A549 (cell line): ENCODE measurements around the gene LSM3. TPM values are rescaled to one million over a fixed set of nuclear protein-coding genes. Genes with fewer than 3 reads are reported as not detected.

Experiments used
- ATAC-seq, 2 experiments: fragments of 200-7000 bp in 1 of 2; fragments of >200 bp in 1 of 2; cut with Nextera tagmentation in 1 of 2; cut with Tn5 transposase in 1 of 2; 3 replicates each; pipeline versions ENCODE4 v1.8.0 to v1.9.1; 2018 to 2020; ENCODE audit warnings: mild to moderate bottlenecking in 1 of 2, moderate library complexity in 1 of 2
- CTCF ChIA-PET: fragments of 300-600 bp; sonication (Branson Sonifier 250); formaldehyde crosslinking; extraction: SDS; loops from one replicate; lab custom pipeline; 2021; ENCODE audit warnings: antibody characterized with exemption, inconsistent platforms; lab: Yijun Ruan, JAX
- POLR2A ChIA-PET: fragments of 350-600 bp; formaldehyde crosslinking; extraction: SDS; loops from one replicate; lab custom pipeline; 2021; ENCODE audit warnings: antibody characterized with exemption, inconsistent platforms; lab: Yijun Ruan, JAX
- DNase-seq, 2 experiments: peaks; one replicate each; pipeline versions ENCODE4 v3.0.0 to v3.0.0-alpha.2; 2011 to 2016; ENCODE audit warnings: low read depth in 1 of 2, low spot score in 1 of 2
- FAIRE-seq: peaks from 2 replicates; lab custom pipeline; 2011; peaks lifted over from hg19 to GRCh38; lab: Jason Lieb, UNC
- H3K27ac ChIP-seq, 2 experiments: fragments of >200 bp; sonication (Bioruptor Twin); formaldehyde crosslinking; 3 replicates each; pipeline ENCODE4 v1.5.1; 2016 to 2017
- H3K4me1 ChIP-seq: fragments of >200 bp; sonication (Bioruptor Twin); formaldehyde crosslinking; 3 replicates; pipeline ENCODE4 v1.6.1; 2016
- H3K4me2 ChIP-seq: fragments of >200 bp; sonication (Bioruptor Twin); formaldehyde crosslinking; 3 replicates; pipeline ENCODE4 v1.6.1; 2016
- H3K4me3 ChIP-seq: fragments of >200 bp; sonication (Bioruptor Twin); formaldehyde crosslinking; 3 replicates; pipeline ENCODE4 v1.5.1; 2016
- H3K9me3 ChIP-seq: fragments of >200 bp; sonication (Bioruptor Twin); formaldehyde crosslinking; 3 replicates; pipeline ENCODE4 v1.6.1; 2016
- CBX8 ChIP-seq: fragments of 200-600 bp; sonication (generic); IDR thresholded peaks from 2 replicates; pipeline ENCODE4 v1.6.1; 2016
- CHD2 ChIP-seq: fragments of 150-350 bp; IDR thresholded peaks from 2 replicates; pipeline ENCODE4 v1.6.1; 2014; ENCODE audit warnings: low read length; ENCODE audit not compliant: partially characterized antibody
- CHD4 ChIP-seq: fragments of 200-600 bp; sonication (generic); IDR thresholded peaks from 2 replicates; pipeline ENCODE4 v1.6.1; 2016; ENCODE audit warnings: antibody characterized with exemption, mild to moderate bottlenecking, borderline replicate concordance
- EHF ChIP-seq: fragments of 250-450 bp; sonication (Bioruptor Pico); IDR thresholded peaks from 2 replicates; pipeline ENCODE4 v1.5.0; 2020; ENCODE audit warnings: mild to moderate bottlenecking
- EHMT2 ChIP-seq: fragments of 200-600 bp; sonication (generic); IDR thresholded peaks from 2 replicates; pipeline ENCODE4 v1.6.1; 2016; ENCODE audit warnings: antibody characterized with exemption, low read depth, mild to moderate bottlenecking, moderate library complexity
- EP300 ChIP-seq, 2 experiments: fragments of >200 bp; sonication (Bioruptor Twin); formaldehyde crosslinking; IDR thresholded peaks; 2 replicates in 1 of 2; 3 replicates in 1 of 2; pipeline ENCODE4 v1.6.1; 2016 to 2017
- FOXS1 ChIP-seq: fragments of 250-450 bp; sonication (Bioruptor Pico); IDR thresholded peaks from 2 replicates; pipeline ENCODE4 v1.5.0; 2020; ENCODE audit warnings: mild to moderate bottlenecking, moderate library complexity
- JUNB ChIP-seq: fragments of >200 bp; sonication (Bioruptor Twin); formaldehyde crosslinking; IDR thresholded peaks from 2 replicates; pipeline ENCODE4 v1.6.1; 2016
- KDM1A ChIP-seq: fragments of 200-600 bp; sonication (generic); IDR thresholded peaks from 2 replicates; pipeline ENCODE4 v1.6.1; 2016; ENCODE audit warnings: low read depth, mild to moderate bottlenecking
- MAZ ChIP-seq: fragments of 150-350 bp; IDR thresholded peaks from 2 replicates; pipeline ENCODE4 v1.6.1; 2014; ENCODE audit warnings: antibody characterized with exemption, low read depth, low read length, borderline replicate concordance
- NFE2L2 ChIP-seq: fragments of 150-350 bp; conservative IDR thresholded peaks from 2 replicates; pipeline ENCODE4 v1.6.1; 2014; ENCODE audit warnings: low read length
- PHF8 ChIP-seq: fragments of 200-600 bp; sonication (generic); IDR thresholded peaks from 2 replicates; pipeline ENCODE4 v1.6.1; 2016; ENCODE audit warnings: low read depth, mild to moderate bottlenecking, antibody characterized with exemption, moderate library complexity, borderline replicate concordance
- POLR2A ChIP-seq: IDR thresholded peaks from 2 replicates; pipeline ENCODE4 v1.6.1; 2012; ENCODE audit warnings: mild to moderate bottlenecking, low read length
- RAD21 ChIP-seq, 2 experiments: fragments of >200 bp in 1 of 2; sonication (Bioruptor Twin) in 1 of 2; formaldehyde crosslinking in 1 of 2; IDR thresholded peaks in 1 of 2; conservative IDR thresholded peaks in 1 of 2; 2 replicates in 1 of 2; 3 replicates in 1 of 2; pipeline ENCODE4 v1.6.1; 2012 to 2018; ENCODE audit warnings: inconsistent platforms in 1 of 2
- RARB ChIP-seq: fragments of 250-450 bp; sonication (Bioruptor Pico); IDR thresholded peaks from 2 replicates; pipeline ENCODE4 v1.8.0; 2021; ENCODE audit warnings: mild to moderate bottlenecking, moderate library complexity
- RFX5 ChIP-seq: fragments of 450-650 bp; IDR thresholded peaks from 2 replicates; pipeline ENCODE4 v1.7.1; 2014; ENCODE audit warnings: antibody characterized with exemption, mild to moderate bottlenecking, moderate library complexity
- RNF2 ChIP-seq: fragments of 200-600 bp; sonication (generic); IDR thresholded peaks from 2 replicates; pipeline ENCODE4 v1.6.1; 2016; ENCODE audit warnings: low read depth, mild to moderate bottlenecking, antibody characterized with exemption, moderate library complexity, borderline replicate concordance
- SMC3 ChIP-seq: fragments of >200 bp; sonication (Bioruptor Twin); formaldehyde crosslinking; IDR thresholded peaks from 3 replicates; pipeline ENCODE4 v1.6.1; 2018; ENCODE audit warnings: inconsistent platforms
- TFCP2L1 ChIP-seq: fragments of 250-450 bp; sonication (Bioruptor Pico); IDR thresholded peaks from 2 replicates; pipeline ENCODE4 v1.5.0; 2021; ENCODE audit warnings: mild to moderate bottlenecking
- WGBS: methylation state at CpG from one replicate; pipeline ENCODE4 v1.1.6; 2017; ENCODE audit errors: missing lambda C conversion rate; 5-methylcytosine and 5-hydroxymethylcytosine counted together
- polyA plus RNA-seq, 4 experiments: library from polyadenylated mRNA; depleted of rRNA in 3 of 4; stranded (reverse); fragments of >200 nt; fragmentation: RNase III in 1 of 4; extraction: RNeasy Plus Mini Kit Qiagen cat#74134 plus additional on column Dnase treatment in 1 of 4; gene quantifications; 2 replicates in 3 of 4; 3 replicates in 1 of 4; pipeline ENCODE4 v1.2.3, GENCODE V29; 2011 to 2017
- TF ChIP-seq, protein P1 (sequence below): fragments of >200 bp; sonication (Bioruptor Twin); formaldehyde crosslinking; IDR thresholded peaks from 3 replicates; pipeline ENCODE4 v1.6.1; 2016
- TF ChIP-seq, protein P2 (sequence below): fragments of 150-350 bp; IDR thresholded peaks from 2 replicates; pipeline ENCODE4 v1.6.1; 2014; ENCODE audit warnings: low read depth, mild to moderate bottlenecking, low read length
- TF ChIP-seq, protein P3 (sequence below): fragments of 250-450 bp; sonication (Bioruptor Pico); IDR thresholded peaks from 2 replicates; pipeline ENCODE4 v1.5.0; 2020; ENCODE audit warnings: low read depth, mild to moderate bottlenecking, moderate library complexity

LSM3 gene
- polyA plus RNA-seq, 2 of the 4 experiments (the other 2 are of a cell fraction) = 23.9 to 32.0 TPM

DNA sequence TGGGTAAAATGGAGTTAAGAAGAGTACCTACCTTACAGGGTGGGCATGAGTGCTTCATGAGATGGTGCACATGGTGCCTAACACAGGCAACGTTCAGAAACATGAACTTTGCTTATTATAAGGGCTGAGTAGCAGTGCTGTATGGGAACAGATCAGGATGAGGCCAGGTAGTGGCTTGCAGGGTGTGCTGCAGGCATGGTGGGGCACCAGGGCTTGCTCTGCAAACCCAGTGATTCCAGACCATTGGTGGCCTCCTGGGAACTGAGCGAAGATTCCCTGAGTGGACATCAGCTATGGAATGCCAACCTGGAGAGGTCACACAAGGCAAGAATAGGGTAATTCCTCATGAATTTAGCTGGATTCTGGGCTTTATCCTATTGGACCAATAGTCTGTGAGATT lies 37.9 kb upstream of the LSM3 start:
- no peaks in the 10 kb centered on the region for H3K9me3 ChIP-seq
- CTCF ChIA-PET = interaction anchor here (0.7 to 1.6 kb wide), 3 partner anchors 14 to 63 kb away, joined by 3 to 10 read pairs (median 5); partner anchors contain the start of gene CHCHD4
- no peak overlapping the region for H3K4me2 ChIP-seq
- no peak for FAIRE-seq
- WGBS = 79% methylated on average over 2 of the region's 2 CpGs
- no peak overlapping the region for H3K4me3 ChIP-seq
- no peak for DNase-seq
- no peak for ATAC-seq
- no peak overlapping the region for H3K27ac ChIP-seq
- TF ChIP-seq CBX8 = no peak
- no peak for TF ChIP-seq PHF8
- no peak for TF ChIP-seq RARB (CRISPR knock-in tag)
- TF ChIP-seq SMC3 = no peak
- TF ChIP-seq FOXS1 (CRISPR knock-in tag) = no peak
- no peak for TF ChIP-seq RNF2
- no peak for TF ChIP-seq CHD2
- no peak for TF ChIP-seq EP300 (IDR thresholded peaks at IDR 0.05)
- no peak for TF ChIP-seq EHF
- no peak for TF ChIP-seq MAZ
- no peak for TF ChIP-seq NFE2L2
- no peak for TF ChIP-seq EHMT2
- no peak for TF ChIP-seq RFX5
- TF ChIP-seq, protein P1, sequence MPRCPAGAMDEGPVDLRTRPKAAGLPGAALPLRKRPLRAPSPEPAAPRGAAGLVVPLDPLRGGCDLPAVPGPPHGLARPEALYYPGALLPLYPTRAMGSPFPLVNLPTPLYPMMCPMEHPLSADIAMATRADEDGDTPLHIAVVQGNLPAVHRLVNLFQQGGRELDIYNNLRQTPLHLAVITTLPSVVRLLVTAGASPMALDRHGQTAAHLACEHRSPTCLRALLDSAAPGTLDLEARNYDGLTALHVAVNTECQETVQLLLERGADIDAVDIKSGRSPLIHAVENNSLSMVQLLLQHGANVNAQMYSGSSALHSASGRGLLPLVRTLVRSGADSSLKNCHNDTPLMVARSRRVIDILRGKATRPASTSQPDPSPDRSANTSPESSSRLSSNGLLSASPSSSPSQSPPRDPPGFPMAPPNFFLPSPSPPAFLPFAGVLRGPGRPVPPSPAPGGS = no peak
- TF ChIP-seq, protein P2, sequence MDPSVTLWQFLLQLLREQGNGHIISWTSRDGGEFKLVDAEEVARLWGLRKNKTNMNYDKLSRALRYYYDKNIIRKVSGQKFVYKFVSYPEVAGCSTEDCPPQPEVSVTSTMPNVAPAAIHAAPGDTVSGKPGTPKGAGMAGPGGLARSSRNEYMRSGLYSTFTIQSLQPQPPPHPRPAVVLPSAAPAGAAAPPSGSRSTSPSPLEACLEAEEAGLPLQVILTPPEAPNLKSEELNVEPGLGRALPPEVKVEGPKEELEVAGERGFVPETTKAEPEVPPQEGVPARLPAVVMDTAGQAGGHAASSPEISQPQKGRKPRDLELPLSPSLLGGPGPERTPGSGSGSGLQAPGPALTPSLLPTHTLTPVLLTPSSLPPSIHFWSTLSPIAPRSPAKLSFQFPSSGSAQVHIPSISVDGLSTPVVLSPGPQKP = no peak
- no peak for TF ChIP-seq JUNB
- H3K4me1 ChIP-seq = peaks cover 35% of the 10 kb centered on the region
- POLR2A ChIA-PET = interaction anchor here (1.3 to 1.6 kb wide), 2 partner anchors 16 to 38 kb away, joined by 4 to 5 read pairs; partner anchors contain the start of genes CHCHD4, LSM3, TMEM43 and XPC

DNA sequence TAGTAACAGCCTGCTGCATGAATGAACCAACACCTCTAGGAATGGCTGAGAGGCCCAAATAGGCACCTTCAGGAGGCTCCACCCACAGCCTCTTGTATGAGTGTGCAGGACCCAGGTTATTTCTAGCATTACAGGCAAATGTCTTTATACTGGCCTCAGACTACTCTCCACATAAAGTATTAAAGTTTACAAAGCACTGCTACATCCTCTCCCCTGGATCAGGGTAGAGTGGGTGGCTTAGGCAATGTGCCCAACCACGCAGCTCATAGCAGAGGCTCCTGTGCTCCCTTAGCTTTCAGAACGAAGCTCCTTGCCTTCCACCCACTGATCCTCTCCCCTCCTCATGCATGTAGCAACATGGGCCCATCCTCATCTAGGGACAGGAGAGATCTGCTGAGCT lies 37.5 kb upstream of the LSM3 start:
- FAIRE-seq (no peak), ATAC-seq (no peak), DNase-seq (no peak)
- no peaks in the 10 kb centered on the region for H3K9me3 ChIP-seq
- POLR2A ChIA-PET = interaction anchor here (1.6 kb wide), 1 partner anchor 38 kb away, joined by 5 read pairs; the partner anchor contains the start of genes LSM3 and XPC
- peaks cover 39% of the 10 kb centered on the region for H3K4me1 ChIP-seq
- H3K4me2 ChIP-seq = no peak overlapping the region
- TF ChIP-seq CHD4 (no peak), TFCP2L1 (CRISPR knock-in tag) (no peak), KDM1A (no peak), POLR2A (no peak), RAD21 (conservative IDR thresholded peaks at IDR 0.05 in 1 of 2, IDR thresholded peaks at IDR 0.05 in 1 of 2) (no peak), JUNB (no peak)
- TF ChIP-seq, protein P3, sequence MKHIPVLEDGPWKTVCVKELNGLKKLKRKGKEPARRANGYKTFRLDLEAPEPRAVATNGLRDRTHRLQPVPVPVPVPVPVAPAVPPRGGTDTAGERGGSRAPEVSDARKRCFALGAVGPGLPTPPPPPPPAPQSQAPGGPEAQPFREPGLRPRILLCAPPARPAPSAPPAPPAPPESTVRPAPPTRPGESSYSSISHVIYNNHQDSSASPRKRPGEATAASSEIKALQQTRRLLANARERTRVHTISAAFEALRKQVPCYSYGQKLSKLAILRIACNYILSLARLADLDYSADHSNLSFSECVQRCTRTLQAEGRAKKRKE = no peak
- H3K27ac ChIP-seq = no peak overlapping the region
- 93% methylated on average over 2 of the region's 2 CpGs for WGBS
- CTCF ChIA-PET = interaction anchor here (0.7 to 1.6 kb wide), 3 partner anchors 14 to 62 kb away, joined by 3 to 10 read pairs (median 5); partner anchors contain the start of gene CHCHD4
- H3K4me3 ChIP-seq = no peak overlapping the region
